Neural cell (in vitro differentiated cells): Measurements from ENCODE around the gene PIANP. TPM values are rescaled to one million over a fixed set of nuclear protein-coding genes. Genes with fewer than 3 reads are reported as not detected.

Experiments
- H2AFZ ChIP-seq: fragments of 200-600, 300-800 bp; sonication (generic), shearing (Covaris generic); 2 replicates; pipeline ENCODE4 v1.6.0; 2014; ENCODE audit warnings: low read depth, mild to moderate bottlenecking, antibody characterized with exemption, low read length, moderate library complexity
- H3F3A ChIP-seq: fragments of 200-600 bp; shearing (Covaris generic); 2 replicates; pipeline ENCODE4 v1.6.1; 2016; ENCODE audit warnings: mild to moderate bottlenecking, moderate library complexity, mixed read lengths, antibody characterized with exemption, low read length; ENCODE audit not compliant: insufficient read depth, poor library complexity, severe bottlenecking
- H3K27ac ChIP-seq: fragments of 200-600, 300-800 bp; sonication (generic), shearing (Covaris generic); 2 replicates; pipeline ENCODE4 v1.5.1; 2014; ENCODE audit warnings: mild to moderate bottlenecking, low read length, moderate library complexity
- H3K27me3 ChIP-seq: fragments of 300-800, 200-600 bp; sonication (generic), shearing (Covaris generic); 2 replicates; pipeline ENCODE4 v1.6.0; 2014; ENCODE audit warnings: mild to moderate bottlenecking, low read depth, low read length, moderate library complexity; ENCODE audit not compliant: insufficient read depth
- H3K36me3 ChIP-seq: fragments of 300-800, 200-600 bp; sonication (generic), shearing (Covaris generic); 2 replicates; pipeline ENCODE4 v1.5.1; 2014; ENCODE audit warnings: mild to moderate bottlenecking, antibody characterized with exemption, low read length, moderate library complexity; ENCODE audit not compliant: insufficient read depth
- H3K4me2 ChIP-seq: fragments of 300-800, 200-600 bp; sonication (generic), shearing (Covaris generic); 2 replicates; pipeline ENCODE4 v1.6.0; 2014; ENCODE audit warnings: mild to moderate bottlenecking, low read length
- H3K4me3 ChIP-seq: fragments of 300-800, 200-600 bp; sonication (generic), shearing (Covaris generic); 2 replicates; pipeline ENCODE4 v1.5.1; 2014; ENCODE audit warnings: mild to moderate bottlenecking, low read length, moderate library complexity
- H3K79me2 ChIP-seq: fragments of 200-600 bp; shearing (Covaris generic); replicated peaks from 2 replicates; pipeline ENCODE4 v1.6.0; 2014; ENCODE audit warnings: mild to moderate bottlenecking, low read length, moderate library complexity; ENCODE audit not compliant: insufficient read depth
- H3K9ac ChIP-seq: fragments of 300-800, 200-600 bp; sonication (generic), shearing (Covaris generic); 2 replicates; pipeline ENCODE4 v1.6.1; 2016; ENCODE audit warnings: mild to moderate bottlenecking, low read length, mixed read lengths
- H3K9me2 ChIP-seq: fragments of 200-600 bp; shearing (Covaris generic); 2 replicates; pipeline ENCODE4 v1.6.1; 2016; ENCODE audit warnings: mild to moderate bottlenecking, low read length, mixed read lengths; ENCODE audit not compliant: insufficient read depth
- H3K9me3 ChIP-seq: fragments of 200-600, 300-800 bp; sonication (generic), shearing (Covaris generic); 2 replicates; pipeline ENCODE4 v1.6.1; 2016; ENCODE audit warnings: mild to moderate bottlenecking, mixed run types, low read length, moderate library complexity, mixed read lengths
- H4K20me1 ChIP-seq: fragments of 200-600 bp; shearing (Covaris generic); 2 replicates; pipeline ENCODE4 v1.6.1; 2016; ENCODE audit warnings: mild to moderate bottlenecking, mixed run types; ENCODE audit not compliant: insufficient read depth
- CTCF ChIP-seq: fragments of 450-650 bp; IDR thresholded peaks from 2 replicates; pipeline ENCODE4 v1.5.1; 2014; ENCODE audit warnings: antibody characterized with exemption, mild to moderate bottlenecking, moderate library complexity; ENCODE audit not compliant: poor library complexity, severe bottlenecking
- EP300 ChIP-seq: fragments of 450-650 bp; conservative IDR thresholded peaks from 2 replicates; pipeline ENCODE4 v1.6.1; 2014; ENCODE audit warnings: antibody characterized with exemption, mild to moderate bottlenecking, moderate library complexity; ENCODE audit not compliant: poor library complexity, severe bottlenecking
- EZH2 ChIP-seq: fragments of 200-600, 300-800 bp; shearing (Covaris generic), sonication (generic); IDR thresholded peaks from 2 replicates; pipeline ENCODE4 v1.6.1; 2014; ENCODE audit warnings: antibody characterized with exemption, low read length, borderline replicate concordance, mild to moderate bottlenecking; ENCODE audit not compliant: insufficient read depth, poor library complexity, severe bottlenecking
- MXI1 ChIP-seq: fragments of 450-650 bp; conservative IDR thresholded peaks from 2 replicates; pipeline ENCODE4 v1.6.1; 2014; ENCODE audit warnings: antibody characterized with exemption, mild to moderate bottlenecking; ENCODE audit not compliant: poor library complexity, severe bottlenecking
- POLR2AphosphoS5 ChIP-seq: IDR thresholded peaks from 2 replicates; pipeline ENCODE4 v1.6.1; 2012
- RAD21 ChIP-seq: fragments of 450-650 bp; conservative IDR thresholded peaks from 2 replicates; pipeline ENCODE4 v1.6.1; 2014; ENCODE audit warnings: antibody characterized with exemption, mild to moderate bottlenecking, moderate library complexity
- REST ChIP-seq: IDR thresholded peaks from 2 replicates; pipeline ENCODE4 v1.6.1; 2012; ENCODE audit warnings: borderline replicate concordance
- SMC3 ChIP-seq: fragments of 450-650 bp; conservative IDR thresholded peaks from 2 replicates; pipeline ENCODE4 v1.6.1; 2014; ENCODE audit warnings: antibody characterized with exemption, mild to moderate bottlenecking, moderate library complexity; ENCODE audit not compliant: poor library complexity
- TAF1 ChIP-seq: IDR thresholded peaks from 2 replicates; pipeline ENCODE4 v1.6.1; 2012; ENCODE audit warnings: low read depth
- polyA plus RNA-seq: library from polyadenylated mRNA; depleted of rRNA; stranded (reverse); fragments of >200 nt; gene quantifications from 2 replicates; pipeline ENCODE4 v1.2.3, GENCODE V29; 2014

Gene PIANP
- polyA plus RNA-seq, 1 donor from 2014 or later: 4.4 TPM

GRCh38 chr12:6730169-6730568 lies 29.6 kb upstream of the PIANP start:
- no peak overlapping the region for H3K9ac ChIP-seq
- H4K20me1 ChIP-seq: no peaks in the 10 kb centered on the region
- no peaks in the 10 kb centered on the region for H3K9me3 ChIP-seq
- H3K9me2 ChIP-seq: no peaks in the 10 kb centered on the region
- no peaks in the 10 kb centered on the region for H3K36me3 ChIP-seq
- H3K27me3 ChIP-seq: no peaks in the 10 kb centered on the region
- H3K4me3 ChIP-seq: no peak overlapping the region
- H3K27ac ChIP-seq: no peak overlapping the region
- no peak overlapping the region for H2AFZ ChIP-seq
- TF ChIP-seq EP300: no peak
- no peak for TF ChIP-seq POLR2AphosphoS5
- no peak for TF ChIP-seq MXI1
- TF ChIP-seq CTCF: no peak
- TF ChIP-seq TAF1: no peak
- TF ChIP-seq REST: no peak
- no peak for TF ChIP-seq RAD21
- no peak for TF ChIP-seq SMC3
- no peak for TF ChIP-seq EZH2
- no peak overlapping the region for H3K4me2 ChIP-seq
- H3F3A ChIP-seq: no peaks in the 10 kb centered on the region
- no peaks in the 10 kb centered on the region for H3K79me2 ChIP-seq

GRCh38 chr12:6729186-6729585 lies 28.6 kb upstream of the PIANP start:
- no peak overlapping the region for H2AFZ ChIP-seq
- no peaks in the 10 kb centered on the region for H4K20me1 ChIP-seq
- H3K4me3 ChIP-seq: no peak overlapping the region
- no peaks in the 10 kb centered on the region for H3F3A ChIP-seq
- H3K9me3 ChIP-seq: no peaks in the 10 kb centered on the region
- TF ChIP-seq EP300: no peak
- TF ChIP-seq POLR2AphosphoS5: no peak
- no peak for TF ChIP-seq MXI1
- TF ChIP-seq TAF1: no peak
- TF ChIP-seq RAD21: no peak
- no peak for TF ChIP-seq CTCF
- TF ChIP-seq SMC3: no peak
- TF ChIP-seq EZH2: no peak
- no peak for TF ChIP-seq REST
- H3K4me2 ChIP-seq: no peak overlapping the region
- H3K27ac ChIP-seq: no peak overlapping the region
- H3K36me3 ChIP-seq: no peaks in the 10 kb centered on the region
- no peaks in the 10 kb centered on the region for H3K27me3 ChIP-seq
- no peak overlapping the region for H3K9ac ChIP-seq
- no peaks in the 10 kb centered on the region for H3K79me2 ChIP-seq
- no peaks in the 10 kb centered on the region for H3K9me2 ChIP-seq
